Measurements from ENCODE around the gene GALNT14. TPM values are rescaled to one million over a fixed set of nuclear protein-coding genes. Genes with fewer than 3 reads are reported as not detected.

The GALNT14 gene
- total RNA-seq, 1 donor, result not detected

GRCh38 chr2:31136000-31136399 is 2.2 kb downstream of the GALNT14 start:
- no peaks in the 10 kb centered on the region for H4K20me1 ChIP-seq (ENCODE audit: insufficient read depth, low read length)
- no peaks in the 10 kb centered on the region for H3K36me3 ChIP-seq (ENCODE audit: insufficient read depth, low read length)
- no peak overlapping the region for H3K4me2 ChIP-seq (ENCODE audit: insufficient read depth, low read length)
- TF ChIP-seq, protein P1, sequence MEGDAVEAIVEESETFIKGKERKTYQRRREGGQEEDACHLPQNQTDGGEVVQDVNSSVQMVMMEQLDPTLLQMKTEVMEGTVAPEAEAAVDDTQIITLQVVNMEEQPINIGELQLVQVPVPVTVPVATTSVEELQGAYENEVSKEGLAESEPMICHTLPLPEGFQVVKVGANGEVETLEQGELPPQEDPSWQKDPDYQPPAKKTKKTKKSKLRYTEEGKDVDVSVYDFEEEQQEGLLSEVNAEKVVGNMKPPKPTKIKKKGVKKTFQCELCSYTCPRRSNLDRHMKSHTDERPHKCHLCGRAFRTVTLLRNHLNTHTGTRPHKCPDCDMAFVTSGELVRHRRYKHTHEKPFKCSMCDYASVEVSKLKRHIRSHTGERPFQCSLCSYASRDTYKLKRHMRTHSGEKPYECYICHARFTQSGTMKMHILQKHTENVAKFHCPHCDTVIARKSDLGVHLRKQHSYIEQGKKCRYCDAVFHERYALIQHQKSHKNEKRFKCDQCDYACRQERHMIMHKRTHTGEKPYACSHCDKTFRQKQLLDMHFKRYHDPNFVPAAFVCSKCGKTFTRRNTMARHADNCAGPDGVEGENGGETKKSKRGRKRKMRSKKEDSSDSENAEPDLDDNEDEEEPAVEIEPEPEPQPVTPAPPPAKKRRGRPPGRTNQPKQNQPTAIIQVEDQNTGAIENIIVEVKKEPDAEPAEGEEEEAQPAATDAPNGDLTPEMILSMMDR (IDR thresholded peaks at IDR 0.05; ENCODE audit: extremely low read depth, low read depth, low read length), result no peak
- H3K4me3 ChIP-seq (ENCODE audit: insufficient read depth, low read length), result no peak overlapping the region
- H3K27me3 ChIP-seq (ENCODE audit: insufficient read depth, low read length), result peaks cover 49% of the 10 kb centered on the region
- no peak overlapping the region for H2AFZ ChIP-seq (ENCODE audit: low read length)
- H3K4me1 ChIP-seq (ENCODE audit: insufficient read depth, low read length), result no peaks in the 10 kb centered on the region
- H3K9me3 ChIP-seq (ENCODE audit: low read depth, low read length), result no peaks in the 10 kb centered on the region
- no peak overlapping the region for H3K27ac ChIP-seq (ENCODE audit: low read depth, low read length)
- no peaks in the 10 kb centered on the region for H3K79me2 ChIP-seq (ENCODE audit: insufficient read depth, low read length)
- peak; percentile 62 for DNase-seq (ENCODE audit: insufficient read length, low spot score, missing footprints)

GRCh38 chr2:31134480-31134879 is 3.8 kb downstream of the GALNT14 start:
- no peak for DNase-seq (ENCODE audit: insufficient read length, low spot score, missing footprints)
- H3K27me3 ChIP-seq (ENCODE audit: insufficient read depth, low read length), result peaks cover 43% of the 10 kb centered on the region
- no peaks in the 10 kb centered on the region for H4K20me1 ChIP-seq (ENCODE audit: insufficient read depth, low read length)
- no peaks in the 10 kb centered on the region for H3K9me3 ChIP-seq (ENCODE audit: low read depth, low read length)
- no peak overlapping the region for H3K4me2 ChIP-seq (ENCODE audit: insufficient read depth, low read length)
- H3K4me3 ChIP-seq (ENCODE audit: insufficient read depth, low read length), result no peak overlapping the region
- H3K79me2 ChIP-seq (ENCODE audit: insufficient read depth, low read length), result no peaks in the 10 kb centered on the region
- H3K27ac ChIP-seq (ENCODE audit: low read depth, low read length), result no peak overlapping the region
- no peak overlapping the region for H2AFZ ChIP-seq (ENCODE audit: low read length)
- no peaks in the 10 kb centered on the region for H3K4me1 ChIP-seq (ENCODE audit: insufficient read depth, low read length)
- TF ChIP-seq, protein P1 (IDR thresholded peaks at IDR 0.05; ENCODE audit: extremely low read depth, low read depth, low read length), result no peak
- H3K36me3 ChIP-seq (ENCODE audit: insufficient read depth, low read length), result no peaks in the 10 kb centered on the region

DNA sequence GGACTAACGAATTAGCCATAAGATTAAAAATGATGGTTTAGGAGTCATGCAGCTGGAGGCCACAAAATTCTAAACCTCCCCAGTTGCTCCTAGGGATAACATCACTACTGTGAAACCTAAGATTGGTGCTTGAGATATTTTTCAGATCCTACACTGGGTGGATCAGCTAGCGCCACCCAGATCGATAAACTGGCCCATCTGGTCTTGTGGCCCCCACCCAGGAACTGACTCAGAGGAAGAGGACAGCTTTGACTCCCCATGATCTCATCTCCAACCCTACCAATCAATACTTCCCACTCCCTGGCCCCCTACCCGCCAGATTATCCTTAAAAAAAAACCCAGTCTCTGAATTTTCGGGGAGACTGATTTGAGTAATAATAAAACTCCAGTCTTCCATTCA is 5.5 kb downstream of the GALNT14 start:
- Histone ChIP-seq H3K4me3 (ENCODE audit: insufficient read depth, low read length) (no peak overlapping the region), H3K27ac (ENCODE audit: low read depth, low read length) (no peak overlapping the region), H2AFZ (ENCODE audit: low read length) (no peak overlapping the region), H3K79me2 (ENCODE audit: insufficient read depth, low read length) (no peaks in the 10 kb centered on the region), H3K4me2 (ENCODE audit: insufficient read depth, low read length) (no peak overlapping the region), H3K27me3 (ENCODE audit: insufficient read depth, low read length) (peaks cover 28% of the 10 kb centered on the region), H3K36me3 (ENCODE audit: insufficient read depth, low read length) (no peaks in the 10 kb centered on the region), H3K9me3 (ENCODE audit: low read depth, low read length) (no peaks in the 10 kb centered on the region), H3K4me1 (ENCODE audit: insufficient read depth, low read length) (no peaks in the 10 kb centered on the region), H4K20me1 (ENCODE audit: insufficient read depth, low read length) (no peaks in the 10 kb centered on the region)
- TF ChIP-seq, protein P1 (IDR thresholded peaks at IDR 0.05; ENCODE audit: extremely low read depth, low read depth, low read length), result no peak
- DNase-seq (ENCODE audit: insufficient read length, low spot score, missing footprints), result no peak

GRCh38 chr2:31131871-31132270 is 6.4 kb downstream of the GALNT14 start:
- H3K4me1 ChIP-seq (ENCODE audit: insufficient read depth, low read length), result no peaks in the 10 kb centered on the region
- H3K4me3 ChIP-seq (ENCODE audit: insufficient read depth, low read length), result no peak overlapping the region
- TF ChIP-seq, protein P1 (IDR thresholded peaks at IDR 0.05; ENCODE audit: extremely low read depth, low read depth, low read length), result no peak
- no peak overlapping the region for H2AFZ ChIP-seq (ENCODE audit: low read length)
- no peaks in the 10 kb centered on the region for H3K9me3 ChIP-seq (ENCODE audit: low read depth, low read length)
- no peaks in the 10 kb centered on the region for H4K20me1 ChIP-seq (ENCODE audit: insufficient read depth, low read length)
- DNase-seq (ENCODE audit: insufficient read length, low spot score, missing footprints), result peak; percentile 64
- no peak overlapping the region for H3K27ac ChIP-seq (ENCODE audit: low read depth, low read length)
- no peaks in the 10 kb centered on the region for H3K79me2 ChIP-seq (ENCODE audit: insufficient read depth, low read length)
- H3K27me3 ChIP-seq (ENCODE audit: insufficient read depth, low read length), result peaks cover 19% of the 10 kb centered on the region
- no peaks in the 10 kb centered on the region for H3K36me3 ChIP-seq (ENCODE audit: insufficient read depth, low read length)
- no peak overlapping the region for H3K4me2 ChIP-seq (ENCODE audit: insufficient read depth, low read length)

Measured in osteoblast (primary cell).